Natural killer cell (primary cell): Measurements from ENCODE around the gene INTS3. TPM values are rescaled to one million over a fixed set of nuclear protein-coding genes. Genes with fewer than 3 reads are reported as not detected.

Experiments used
- ATAC-seq, 3 donors: fragments of 150-1000 bp in 2 of 3; fragments of 200-7000 bp in 1 of 3; cut with Tn5 transposase; 1 replicate in 1 of 3; 2 replicates in 2 of 3; pipeline ENCODE4 v1.10.0; 2021; ENCODE audit warnings: mild to moderate bottlenecking in 2 of 3, moderate library complexity in 2 of 3
- DNase-seq, 2 donors: peaks; one replicate each; pipeline versions ENCODE4 v3.0.0 to v3.0.0-alpha.2; 2013 to 2021; ENCODE audit warnings: mixed read lengths in 1 of 2
- H3K27ac ChIP-seq: one replicate; pipeline ENCODE4 v1.5.1; 2013; ENCODE audit warnings: mild to moderate bottlenecking, low read length
- H3K27me3 ChIP-seq: one replicate; pipeline ENCODE4 v1.6.1; 2013; ENCODE audit warnings: low read length; ENCODE audit not compliant: control insufficient read depth, insufficient read depth
- H3K36me3 ChIP-seq: one replicate; pipeline ENCODE4 v1.6.1; 2013; ENCODE audit warnings: low read length; ENCODE audit not compliant: control insufficient read depth, insufficient read depth
- H3K4me1 ChIP-seq: one replicate; pipeline ENCODE4 v1.6.1; 2013; ENCODE audit warnings: low read length; ENCODE audit not compliant: control insufficient read depth, insufficient read depth
- H3K4me3 ChIP-seq: one replicate; pipeline ENCODE4 v1.5.1; 2013; ENCODE audit warnings: low read length
- H3K9me3 ChIP-seq: one replicate; pipeline ENCODE4 v1.6.1; 2013; ENCODE audit warnings: low read length; ENCODE audit not compliant: control insufficient read depth, insufficient read depth
- H3K27ac Mint-ChIP-seq, 2 donors: one replicate each; pipeline ENCODE4 v1.8.0; 2022; ENCODE audit warnings: mild to moderate bottlenecking in 2 of 2, mixed read lengths in 2 of 2, moderate library complexity in 1 of 2
- H3K27me3 Mint-ChIP-seq, 2 donors: one replicate each; pipeline ENCODE4 v1.8.0; 2022; ENCODE audit warnings: low read depth in 2 of 2, mixed read lengths in 2 of 2
- H3K36me3 Mint-ChIP-seq: one replicate; pipeline ENCODE4 v1.8.0; 2022; ENCODE audit warnings: mixed read lengths
- H3K4me1 Mint-ChIP-seq, 2 donors: one replicate each; pipeline ENCODE4 v1.8.0; 2022; ENCODE audit warnings: mixed read lengths in 2 of 2
- H3K4me3 Mint-ChIP-seq: one replicate; pipeline ENCODE4 v1.8.0; 2022; ENCODE audit warnings: mild to moderate bottlenecking, moderate library complexity, mixed read lengths
- H3K9me3 Mint-ChIP-seq, 2 donors: one replicate each; pipeline ENCODE4 v1.8.0; 2022; ENCODE audit warnings: mixed read lengths in 2 of 2
- WGBS: methylation state at CpG from one replicate; pipeline ENCODE4 v1.1.7; 2013; ENCODE audit warnings: missing lambda C conversion rate; ENCODE audit not compliant: insufficient coverage; 5-methylcytosine and 5-hydroxymethylcytosine counted together
- intact Hi-C: fragments of 100-400 bp; cut with micrococcal nuclease; formaldehyde crosslinking; loops from one replicate; pipeline ENCODE4 v1.14.2; 2022
- total RNA-seq, 4 donors: library from RNA; stranded (reverse); fragments of 120-200 nt in 1 of 4; gene quantifications; one replicate each; pipeline versions ENCODE4 v1.2.3 to v1.2.4, GENCODE V29; 2013 to 2022
- TF ChIP-seq, protein P1 (sequence below): fragments of 200-600 bp; IDR thresholded peaks from one replicate; pipeline ENCODE4 v1.8.0; 2022; ENCODE audit warnings: antibody characterized with exemption

The INTS3 gene
- total RNA-seq, 3 donors from 2014 or later (not counting 1 experiment from before 2014, with no cell fraction given) = 44.3 to 55.3 (median 44.5) TPM

DNA sequence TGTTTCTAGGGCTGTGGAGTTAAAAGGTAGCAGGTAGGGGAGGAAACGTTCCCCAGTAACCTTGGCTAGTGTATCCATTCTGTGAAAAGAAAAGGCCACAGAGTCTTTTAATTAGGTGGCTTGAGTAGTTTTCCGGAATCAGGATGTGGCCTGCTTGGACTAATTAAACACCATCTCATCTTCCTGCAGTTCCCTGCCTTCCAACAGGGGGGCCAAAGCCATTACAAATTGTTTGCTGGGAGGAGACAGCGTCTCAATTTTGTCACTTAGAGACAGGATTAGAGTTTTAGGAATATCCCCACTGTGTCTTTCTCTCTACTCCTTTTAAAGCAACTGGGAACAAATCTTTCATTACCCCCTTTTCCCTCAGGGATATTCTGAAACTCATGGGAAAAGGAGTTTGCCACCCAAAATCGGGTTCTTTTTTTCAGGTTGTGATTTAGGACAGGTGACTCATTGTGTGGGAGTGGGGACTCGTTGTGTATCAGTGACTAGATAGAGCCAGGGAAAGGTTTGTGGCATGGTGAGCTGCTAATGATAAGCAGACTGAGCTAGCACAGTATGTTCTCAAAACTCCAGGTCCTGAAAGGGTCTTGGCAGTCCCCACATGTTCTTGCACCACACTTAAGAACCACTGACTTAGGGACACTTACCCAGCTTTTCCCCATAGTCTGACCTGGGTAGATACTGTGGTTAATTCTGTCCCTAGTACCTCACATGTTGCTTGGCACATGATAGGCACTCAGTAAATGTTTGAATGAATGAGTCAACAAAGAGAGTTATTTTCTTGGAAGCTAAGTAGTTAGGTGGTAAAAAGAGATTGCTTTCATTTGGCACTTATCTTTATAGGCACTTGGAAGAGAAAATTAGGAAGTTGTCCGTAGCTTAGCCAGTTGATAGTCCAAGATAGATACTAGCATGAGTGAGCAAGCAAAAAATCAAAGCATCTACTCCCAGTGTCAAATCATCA lies 22.5 kb downstream of the INTS3 start:
- Histone ChIP-seq H3K27me3 (no peaks in the 10 kb centered on the region), H3K4me3 (no peak overlapping the region), H3K36me3 (peaks cover 69% of the 10 kb centered on the region), H3K9me3 (no peaks in the 10 kb centered on the region), H3K27ac (no peak overlapping the region), H3K4me1 (no peaks in the 10 kb centered on the region)
- TF ChIP-seq, protein P1, sequence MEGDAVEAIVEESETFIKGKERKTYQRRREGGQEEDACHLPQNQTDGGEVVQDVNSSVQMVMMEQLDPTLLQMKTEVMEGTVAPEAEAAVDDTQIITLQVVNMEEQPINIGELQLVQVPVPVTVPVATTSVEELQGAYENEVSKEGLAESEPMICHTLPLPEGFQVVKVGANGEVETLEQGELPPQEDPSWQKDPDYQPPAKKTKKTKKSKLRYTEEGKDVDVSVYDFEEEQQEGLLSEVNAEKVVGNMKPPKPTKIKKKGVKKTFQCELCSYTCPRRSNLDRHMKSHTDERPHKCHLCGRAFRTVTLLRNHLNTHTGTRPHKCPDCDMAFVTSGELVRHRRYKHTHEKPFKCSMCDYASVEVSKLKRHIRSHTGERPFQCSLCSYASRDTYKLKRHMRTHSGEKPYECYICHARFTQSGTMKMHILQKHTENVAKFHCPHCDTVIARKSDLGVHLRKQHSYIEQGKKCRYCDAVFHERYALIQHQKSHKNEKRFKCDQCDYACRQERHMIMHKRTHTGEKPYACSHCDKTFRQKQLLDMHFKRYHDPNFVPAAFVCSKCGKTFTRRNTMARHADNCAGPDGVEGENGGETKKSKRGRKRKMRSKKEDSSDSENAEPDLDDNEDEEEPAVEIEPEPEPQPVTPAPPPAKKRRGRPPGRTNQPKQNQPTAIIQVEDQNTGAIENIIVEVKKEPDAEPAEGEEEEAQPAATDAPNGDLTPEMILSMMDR = no peak
- Mint-ChIP-seq H3K27me3 (no peaks in the 10 kb centered on the region), H3K36me3 (peaks cover 18% of the 10 kb centered on the region), H3K27ac (no peak overlapping the region), H3K4me3 (no peak overlapping the region), H3K9me3 (no peaks in the 10 kb centered on the region), H3K4me1 (peaks cover 6 to 7% of the 10 kb centered on the region in 2 donors)
- intact Hi-C loops = no loop called here
- DNase-seq = no peak
- WGBS = 95% methylated on average over 5 of the region's 6 CpGs
- no peak for ATAC-seq

DNA sequence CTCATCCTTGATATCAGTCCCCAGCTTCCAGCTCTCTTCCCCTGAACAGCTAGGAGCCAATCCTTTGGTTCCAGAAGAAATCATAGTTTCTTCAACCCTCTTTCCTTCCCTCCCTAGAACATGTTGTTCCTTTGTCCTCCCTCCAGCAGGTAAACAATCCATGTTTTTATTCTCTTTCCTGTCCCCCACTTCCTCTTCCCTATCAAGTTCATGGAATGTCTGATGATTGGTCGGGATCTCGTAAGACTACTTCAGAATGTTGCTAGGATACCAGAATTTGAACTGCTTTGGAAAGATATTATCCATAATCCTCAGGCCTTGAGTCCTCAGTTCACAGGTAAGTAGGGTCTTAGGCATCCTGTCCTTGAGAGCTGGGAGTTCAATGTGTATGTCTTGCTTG lies 24.2 kb downstream of the INTS3 start:
- Histone ChIP-seq H3K4me3 (no peak overlapping the region), H3K4me1 (no peaks in the 10 kb centered on the region), H3K27ac (no peak overlapping the region), H3K9me3 (no peaks in the 10 kb centered on the region), H3K27me3 (no peaks in the 10 kb centered on the region), H3K36me3 (peaks cover 61% of the 10 kb centered on the region)
- ATAC-seq (no peak), DNase-seq (no peak)
- Mint-ChIP-seq H3K27me3 (no peaks in the 10 kb centered on the region), H3K9me3 (no peaks in the 10 kb centered on the region), H3K36me3 (peaks cover 18% of the 10 kb centered on the region), H3K4me3 (no peak overlapping the region), H3K27ac (no peak overlapping the region), H3K4me1 (peaks cover 6 to 7% of the 10 kb centered on the region in 2 donors)
- TF ChIP-seq, protein P1 = no peak
- 100% methylated on average over 2 of the region's 2 CpGs for WGBS
- intact Hi-C loops = no loop called here

DNA sequence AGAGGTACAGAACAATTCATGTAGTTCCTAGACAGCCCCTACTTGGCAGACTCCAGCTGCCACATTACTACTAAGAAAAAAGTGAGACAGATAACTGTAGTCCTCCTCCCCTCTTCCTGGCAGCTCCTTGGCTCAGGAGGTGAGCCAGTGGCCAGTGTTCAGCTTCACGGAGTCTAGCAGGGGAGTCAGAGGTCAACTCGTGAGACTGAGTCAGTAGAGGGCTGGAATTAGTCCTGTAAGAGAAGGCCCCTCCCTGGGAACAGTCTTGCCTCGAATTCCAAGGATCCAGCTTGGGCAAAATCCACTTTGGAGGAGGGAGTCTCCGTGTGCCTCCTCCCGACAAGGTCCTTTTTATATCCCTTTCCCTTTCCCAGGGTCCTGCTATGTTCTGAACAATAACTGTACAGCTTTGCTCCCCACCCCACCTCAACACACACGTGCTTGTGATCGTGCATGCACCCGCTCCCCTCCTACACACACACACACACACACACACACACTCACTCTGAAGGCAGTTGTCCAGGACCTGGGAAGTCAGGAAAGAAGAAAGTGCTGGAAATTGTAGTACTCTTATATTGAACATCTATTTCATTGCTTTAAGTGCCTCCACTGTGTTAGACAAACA lies 24.8 kb downstream of the INTS3 start:
- TF ChIP-seq, protein P1 = no peak
- H3K4me1 Mint-ChIP-seq = peaks cover 6 to 7% of the 10 kb centered on the region in 2 donors
- H3K4me3 ChIP-seq = no peak overlapping the region
- no peak overlapping the region for H3K4me3 Mint-ChIP-seq
- no peaks in the 10 kb centered on the region for H3K9me3 ChIP-seq
- no peak for DNase-seq
- no peak for ATAC-seq
- intact Hi-C loops = no loop called here
- H3K9me3 Mint-ChIP-seq = no peaks in the 10 kb centered on the region
- H3K27ac Mint-ChIP-seq = no peak overlapping the region
- peaks cover 20% of the 10 kb centered on the region for H3K36me3 Mint-ChIP-seq
- no peaks in the 10 kb centered on the region for H3K27me3 ChIP-seq
- WGBS = 97% methylated on average over 6 of the region's 8 CpGs
- no peaks in the 10 kb centered on the region for H3K27me3 Mint-ChIP-seq
- H3K36me3 ChIP-seq = peaks cover 59% of the 10 kb centered on the region
- no peak overlapping the region for H3K27ac ChIP-seq
- H3K4me1 ChIP-seq = no peaks in the 10 kb centered on the region
